SW 1271 (cell line): ENCODE measurements around the gene SLC39A11.
"Not testable (repeated sequence)": the region's sequence is repeated elsewhere in the genome, so short reads cannot be mapped to it uniquely, and the experiment has no call there.

Experiments used
- DNase-seq, 2 experiments: peaks; one replicate each; lab custom pipeline; 2025; lab: John Stamatoyannopoulos, UW

The SLC39A11 gene

DNA sequence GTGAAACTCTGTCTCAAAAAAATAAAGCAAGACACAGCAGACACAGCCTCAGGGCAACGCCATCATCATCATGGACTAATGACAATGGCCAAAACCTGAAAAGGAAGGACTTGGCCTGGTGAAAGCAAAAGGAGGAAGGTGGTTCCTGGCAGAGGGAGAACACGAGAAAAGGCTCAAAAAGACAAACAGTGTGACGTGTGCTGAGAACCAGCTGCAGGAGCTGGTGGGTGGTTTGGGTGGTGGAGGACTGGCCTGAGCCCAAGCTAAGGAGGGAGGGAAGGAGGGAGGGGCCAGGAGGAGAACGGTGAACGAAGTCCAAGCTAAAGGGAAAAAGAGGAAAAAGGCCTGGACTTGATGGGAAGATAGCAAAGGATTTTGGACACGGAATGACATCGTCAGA lies 85.1 kb downstream of the SLC39A11 start:
- no peak for DNase-seq

DNA sequence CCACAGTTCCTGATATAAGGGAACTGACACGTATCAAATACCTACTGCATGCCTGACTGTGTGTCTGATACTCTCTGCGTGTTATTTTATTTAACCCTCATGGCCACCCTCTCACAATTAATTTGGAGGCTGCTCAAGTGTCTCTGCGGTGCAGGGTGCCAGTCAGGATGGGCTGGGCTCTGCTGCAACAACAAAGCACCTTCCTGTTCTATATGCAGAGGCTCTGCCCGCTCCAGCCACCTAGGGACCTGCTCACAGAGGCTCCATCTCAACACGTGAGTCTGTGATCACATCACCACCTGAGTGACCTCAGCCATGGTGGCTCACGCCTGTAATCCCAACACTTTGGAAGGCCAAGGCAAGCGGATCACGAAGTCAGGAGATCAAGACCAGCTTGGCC lies 87.1 kb downstream of the SLC39A11 start:
- DNase-seq: no peak

- DNase-seq: no peak
Measured at GRCh38 chr17:73003487-73003886, 89.0 kb downstream of the SLC39A11 start.

GRCh38 chr17:73000832-73001231 lies 91.7 kb downstream of the SLC39A11 start:
- no peak for DNase-seq

DNA sequence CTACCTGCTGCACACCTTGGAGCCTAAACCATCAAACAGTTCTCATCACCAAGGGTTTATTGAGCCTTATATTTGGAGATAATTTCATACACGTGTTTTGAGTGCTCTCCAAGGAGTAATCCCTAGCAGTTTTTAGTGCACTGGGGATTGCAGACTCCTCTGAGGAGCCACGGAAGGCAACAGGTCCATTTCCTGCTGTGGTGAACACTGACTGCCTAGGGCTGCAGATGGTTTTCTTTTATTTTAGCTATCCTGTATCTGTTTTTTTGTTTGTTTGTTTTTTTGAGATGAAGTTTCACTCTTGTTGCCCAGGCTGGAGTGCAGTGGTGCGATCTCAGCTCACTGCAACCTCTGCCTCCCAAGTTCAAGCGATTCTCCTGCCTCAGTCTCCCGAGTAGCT lies 93.0 kb downstream of the SLC39A11 start:
- DNase-seq: not testable (repeated sequence)

- no peak for DNase-seq
Measured at GRCh38 chr17:72998343-72998742, 94.1 kb downstream of the SLC39A11 start.

DNA sequence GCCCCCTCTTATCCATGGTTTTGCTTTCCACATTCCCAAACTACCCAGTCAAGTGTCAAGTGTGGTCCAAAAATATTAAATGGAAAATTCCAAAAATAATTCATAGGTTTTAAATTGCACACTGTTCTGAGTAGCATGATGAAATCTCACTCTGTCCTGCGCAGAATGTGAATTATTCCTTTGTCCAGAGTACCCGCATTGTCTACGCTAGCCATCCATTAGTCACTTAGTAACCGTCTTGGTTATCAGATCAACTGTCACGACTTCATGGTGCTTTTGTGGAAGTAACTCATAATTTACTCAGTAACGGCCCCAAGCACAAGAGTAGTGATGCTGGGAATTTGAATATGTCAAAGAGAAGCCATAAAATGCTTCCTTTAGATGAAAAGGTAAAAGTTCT lies 94.9 kb downstream of the SLC39A11 start:
- no peak for DNase-seq

DNA sequence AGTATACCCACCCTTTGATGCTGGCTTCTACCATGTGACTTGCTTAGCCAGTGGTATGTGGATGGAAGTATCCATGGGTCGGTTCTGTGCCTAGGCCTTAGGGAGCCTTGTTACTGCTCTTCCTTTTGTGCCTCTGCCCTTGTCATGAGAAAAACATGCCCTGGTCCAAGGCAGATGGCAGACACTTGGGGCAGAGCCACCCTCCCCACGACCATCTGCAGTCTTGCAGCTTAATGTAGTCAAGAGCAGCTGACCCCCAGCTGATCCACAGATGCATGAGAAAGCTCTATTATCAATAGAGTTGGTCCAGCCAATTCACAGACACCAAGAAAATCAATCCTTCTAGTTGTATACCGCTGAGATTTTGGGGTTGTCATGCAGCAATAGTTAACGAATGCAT lies 95.7 kb downstream of the SLC39A11 start:
- DNase-seq: no peak

- DNase-seq: no peak
Measured at GRCh38 chr17:72995008-72995656, 97.4 kb downstream of the SLC39A11 start.

GRCh38 chr17:72992783-72993467 lies 99.6 kb downstream of the SLC39A11 start:
- DNase-seq: not testable (repeated sequence)

- DNase-seq: no peak
Measured at GRCh38 chr17:72991651-72992050, 100.8 kb downstream of the SLC39A11 start.

DNA sequence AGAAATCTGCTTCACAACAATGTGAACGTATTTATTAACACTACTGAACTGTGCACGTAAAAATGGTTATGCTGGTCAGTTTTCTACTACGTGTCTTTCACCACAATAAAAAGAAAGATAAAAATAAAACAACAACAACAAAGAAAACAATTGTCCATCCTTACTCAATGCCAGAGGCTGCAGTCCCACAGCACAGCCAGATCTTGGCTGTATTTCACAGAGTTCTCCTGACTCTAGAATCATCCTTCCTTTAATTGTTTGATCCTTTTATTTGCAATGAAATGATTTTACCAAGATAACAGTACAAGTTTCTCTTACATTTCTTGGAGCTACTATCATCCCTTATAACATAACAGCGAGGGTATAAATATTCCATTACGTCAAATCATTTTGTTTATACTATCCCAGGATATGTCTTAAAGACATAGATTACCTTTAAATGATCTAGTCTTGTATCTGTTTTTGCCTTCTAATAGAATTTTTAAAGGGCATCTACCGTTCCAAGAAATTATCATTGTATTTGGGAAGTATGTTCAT lies 103.3 kb downstream of the SLC39A11 start:
- no peak for DNase-seq

DNA sequence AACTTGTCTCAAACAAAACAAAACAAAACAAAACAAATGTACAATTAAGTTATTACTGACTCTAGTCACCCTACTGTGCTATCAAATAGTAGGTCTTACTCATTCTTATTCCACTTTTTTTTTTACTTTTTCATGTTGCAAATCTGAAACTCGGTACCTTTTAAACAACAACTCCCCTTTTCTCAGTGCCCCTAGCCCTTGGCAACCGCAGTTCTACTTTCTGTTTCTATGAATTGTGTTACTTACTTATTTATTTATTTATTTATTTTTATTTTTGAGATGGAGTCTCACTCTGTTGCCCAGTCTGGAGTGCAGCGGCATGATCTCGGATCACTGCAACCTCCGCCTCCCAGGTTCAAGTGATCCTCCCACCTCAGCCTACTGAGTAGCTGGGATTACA lies 104.0 kb downstream of the SLC39A11 start:
- no peak for DNase-seq

GRCh38 chr17:72987166-72987565 lies 105.3 kb downstream of the SLC39A11 start:
- DNase-seq: no peak

DNA sequence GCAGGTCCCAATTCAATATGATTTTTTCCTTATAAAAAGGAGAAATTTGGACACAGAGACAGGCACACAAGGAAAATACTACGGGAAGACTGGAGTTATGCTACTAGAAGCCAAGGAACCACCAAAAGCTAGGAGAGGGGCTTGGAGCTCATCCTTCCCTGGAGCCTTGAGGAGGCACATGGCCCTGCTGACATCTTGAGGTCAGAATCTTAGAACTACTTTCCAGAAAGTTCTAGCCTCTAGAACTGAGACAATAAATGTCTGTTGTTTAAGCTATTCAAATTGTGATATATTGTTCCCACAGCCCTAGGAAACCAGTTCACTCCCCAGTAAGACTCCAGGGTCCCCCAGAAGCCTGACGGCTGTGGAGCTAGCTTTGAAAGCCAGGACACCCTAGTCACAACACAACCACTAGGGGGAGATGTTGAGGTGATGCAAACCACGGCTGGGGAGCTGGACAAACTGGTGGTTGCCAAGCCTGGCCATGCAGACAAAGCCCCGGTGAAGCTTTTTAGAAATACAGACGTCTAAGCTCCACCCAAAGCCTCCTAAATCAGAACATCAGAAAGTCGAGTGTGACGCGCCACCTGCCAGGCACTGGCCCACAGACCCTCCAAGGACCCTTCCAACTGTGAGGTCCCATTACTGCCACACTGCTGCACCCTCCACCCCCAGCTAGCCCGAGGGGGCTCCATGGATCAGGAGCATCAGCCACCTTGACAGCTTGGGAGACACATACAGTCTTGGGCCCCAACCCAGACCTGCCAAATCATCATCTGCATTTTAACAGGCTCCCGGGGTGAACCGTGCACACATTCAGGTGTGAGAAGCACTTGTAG lies 106.4 kb downstream of the SLC39A11 start:
- DNase-seq: peak in 1 of 2 experiments; percentile 42

- DNase-seq: no peak
Measured at GRCh38 chr17:72984926-72985325, 107.6 kb downstream of the SLC39A11 start.

DNA sequence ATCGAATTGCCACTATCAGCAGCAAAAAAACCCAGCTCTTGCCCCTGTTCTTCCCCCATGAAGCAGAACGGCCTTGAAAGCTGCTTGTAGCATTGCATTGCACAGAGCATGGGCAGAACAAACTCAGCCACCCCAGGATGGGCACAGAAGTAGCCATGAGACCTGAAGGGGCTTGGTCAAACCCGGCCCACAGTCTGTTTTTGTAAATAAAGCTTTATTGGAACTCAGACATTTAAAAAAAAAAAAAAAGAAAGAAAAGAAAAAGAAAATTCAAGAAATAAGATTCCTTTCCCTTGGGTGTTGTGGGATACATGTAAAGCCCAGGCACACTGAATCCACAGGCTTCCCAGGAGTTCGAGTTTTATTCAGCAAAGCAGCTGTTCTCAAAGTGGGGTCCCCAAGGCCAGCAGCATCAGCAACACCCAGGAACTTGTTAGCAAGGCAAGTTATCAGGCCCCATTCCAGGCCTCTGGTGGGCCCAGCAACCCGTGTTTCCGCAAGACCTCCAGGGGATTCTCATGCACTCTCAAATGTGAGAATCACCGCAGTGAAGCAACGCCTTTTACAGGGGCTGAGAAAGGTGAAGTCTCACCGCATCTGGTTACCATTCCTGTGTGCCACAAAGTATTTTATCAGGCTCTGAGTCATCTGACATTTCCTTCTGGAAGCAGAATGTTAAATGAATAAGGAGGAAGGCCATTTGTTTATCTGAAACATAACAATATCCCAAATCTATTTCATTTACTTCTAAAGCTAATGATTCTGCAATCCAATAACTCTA lies 108.2 kb downstream of the SLC39A11 start:
- peak in 1 of 2 experiments; percentile 53 for DNase-seq

GRCh38 chr17:72982680-72983079 lies 109.8 kb downstream of the SLC39A11 start:
- no peak for DNase-seq

GRCh38 chr17:72978593-72979218 lies 113.8 kb downstream of the SLC39A11 start:
- no peak for DNase-seq

GRCh38 chr17:72977771-72978417 lies 114.6 kb downstream of the SLC39A11 start:
- DNase-seq: no peak
